Cerebellar nuclear complex (tissue), 1 donor: ENCODE results near the gene LANCL2.
"Not testable (repeated sequence)": the region's sequence is repeated elsewhere in the genome, so short reads cannot be mapped to it uniquely, and the experiment has no call there.

ENCODE experiments used
- DNase-seq, 2 experiments: peaks; one replicate each; lab custom pipeline; 2025; lab: John Stamatoyannopoulos, UW

LANCL2 gene

DNA sequence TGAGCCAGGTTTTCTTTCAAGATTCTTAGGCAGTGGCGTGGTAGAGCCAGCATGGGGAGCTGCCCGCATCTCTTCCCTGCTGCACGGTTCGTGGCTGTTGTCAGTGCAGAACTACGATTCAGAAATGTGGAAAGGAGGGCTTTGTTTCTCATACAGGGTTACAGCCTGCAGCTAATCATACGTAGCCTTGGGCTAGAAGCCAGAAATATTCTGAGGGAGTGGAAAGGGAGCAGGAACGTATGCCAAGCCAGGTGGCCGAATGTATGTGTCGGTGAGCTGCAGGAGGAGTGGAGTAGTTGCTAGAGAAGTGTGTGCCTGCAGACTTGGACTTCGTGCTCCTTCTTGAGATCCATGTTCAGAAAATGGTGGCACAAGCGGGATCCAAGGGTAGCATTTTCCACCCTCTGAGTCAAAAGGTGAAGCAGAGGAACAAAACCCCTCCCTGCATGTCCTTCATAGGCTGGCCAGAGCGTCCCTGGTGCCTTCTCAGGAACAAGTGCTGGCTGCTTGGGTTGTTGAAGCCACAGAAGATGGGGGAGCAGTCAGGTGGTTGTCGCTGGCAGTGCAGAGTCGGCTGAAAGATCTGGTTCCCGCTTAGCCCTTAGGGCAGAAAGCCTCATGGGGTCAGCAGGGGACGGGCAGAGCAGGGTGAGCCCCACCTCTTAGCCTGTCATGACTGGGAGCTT is 40.9 kb downstream of the LANCL2 start:
- DNase-seq, result no peak

- DNase-seq, result no peak
These were observed 44.5 kb downstream of the LANCL2 start for GRCh38 chr7:55409482-55410225.

DNA sequence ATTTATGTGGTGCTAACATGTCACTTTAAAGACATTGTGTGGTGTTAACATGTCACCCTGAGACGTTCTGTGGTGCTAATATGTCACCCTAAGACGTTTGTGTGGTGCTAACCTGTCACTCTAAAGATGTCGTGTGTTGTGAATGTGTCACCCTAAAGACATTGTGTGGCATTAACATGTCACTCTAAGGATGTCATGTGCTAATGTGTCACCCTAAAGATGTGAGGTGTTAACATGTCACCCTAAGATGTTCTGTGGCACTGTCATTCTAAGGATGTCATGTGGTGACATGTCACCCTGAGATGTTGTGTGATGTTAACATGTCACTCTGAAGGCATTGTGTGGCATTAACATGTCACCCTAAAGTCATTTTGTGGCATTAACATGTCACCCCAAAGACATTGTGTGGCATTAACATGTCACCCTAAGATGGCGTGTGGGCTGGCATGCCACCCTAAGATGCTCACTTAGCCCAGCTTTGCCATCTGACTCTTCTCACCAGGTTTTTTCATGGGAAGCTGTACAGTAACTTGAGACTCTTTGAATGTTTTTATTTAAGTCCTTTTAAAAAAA is 45.6 kb downstream of the LANCL2 start:
- no peak for DNase-seq

DNA sequence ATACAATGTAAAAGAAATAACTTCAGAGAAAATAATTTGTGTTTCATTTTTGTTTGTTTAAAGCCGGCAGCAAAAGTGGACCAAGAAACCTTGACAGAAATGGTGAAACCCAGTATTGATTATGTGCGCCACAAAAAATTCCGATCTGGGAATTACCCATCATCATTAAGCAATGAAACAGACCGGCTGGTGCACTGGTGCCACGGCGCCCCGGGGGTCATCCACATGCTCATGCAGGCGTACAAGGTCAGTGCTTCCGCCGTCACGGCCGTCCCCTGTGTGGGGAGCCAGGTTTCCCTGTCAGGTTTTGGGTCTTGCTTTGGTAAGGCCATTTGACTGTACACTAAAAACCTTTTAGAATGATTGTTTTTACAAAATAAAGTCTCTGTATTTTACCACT is 46.7 kb downstream of the LANCL2 start:
- DNase-seq, result no peak

- DNase-seq, result no peak
These were observed 48.3 kb downstream of the LANCL2 start for GRCh38 chr7:55413442-55413841.

- peak in 1 of 2 experiments; percentile 59 for DNase-seq
These were observed 50.1 kb downstream of the LANCL2 start for GRCh38 chr7:55415173-55415778.

GRCh38 chr7:55417456-55417855 is 52.3 kb downstream of the LANCL2 start:
- not testable (repeated sequence) for DNase-seq

- DNase-seq, result no peak
These were observed 55.4 kb downstream of the LANCL2 start for GRCh38 chr7:55420530-55420929.

DNA sequence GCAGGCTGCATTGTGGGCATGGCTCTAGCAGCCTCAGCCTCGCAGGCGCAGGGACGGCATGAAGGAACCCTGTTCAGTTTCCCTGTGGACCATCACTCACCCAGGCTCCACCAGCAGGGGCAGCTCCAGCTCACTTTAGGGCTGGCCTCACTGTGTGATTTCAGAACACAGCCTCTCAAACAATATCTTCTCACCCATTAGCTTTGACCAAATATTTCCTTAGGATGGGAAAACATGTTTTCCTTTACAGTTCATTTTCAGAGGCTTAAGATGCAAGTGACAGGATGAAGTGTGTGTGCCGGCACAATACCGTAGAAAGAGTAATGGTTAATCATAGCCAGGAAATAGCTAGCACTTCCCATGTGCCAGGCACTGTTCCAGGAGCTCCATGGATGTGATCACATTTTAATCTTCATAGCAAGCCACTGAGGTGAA is 58.2 kb downstream of the LANCL2 start:
- no peak for DNase-seq

- no peak for DNase-seq
These were observed 58.8 kb downstream of the LANCL2 start for GRCh38 chr7:55423891-55424290.

DNA sequence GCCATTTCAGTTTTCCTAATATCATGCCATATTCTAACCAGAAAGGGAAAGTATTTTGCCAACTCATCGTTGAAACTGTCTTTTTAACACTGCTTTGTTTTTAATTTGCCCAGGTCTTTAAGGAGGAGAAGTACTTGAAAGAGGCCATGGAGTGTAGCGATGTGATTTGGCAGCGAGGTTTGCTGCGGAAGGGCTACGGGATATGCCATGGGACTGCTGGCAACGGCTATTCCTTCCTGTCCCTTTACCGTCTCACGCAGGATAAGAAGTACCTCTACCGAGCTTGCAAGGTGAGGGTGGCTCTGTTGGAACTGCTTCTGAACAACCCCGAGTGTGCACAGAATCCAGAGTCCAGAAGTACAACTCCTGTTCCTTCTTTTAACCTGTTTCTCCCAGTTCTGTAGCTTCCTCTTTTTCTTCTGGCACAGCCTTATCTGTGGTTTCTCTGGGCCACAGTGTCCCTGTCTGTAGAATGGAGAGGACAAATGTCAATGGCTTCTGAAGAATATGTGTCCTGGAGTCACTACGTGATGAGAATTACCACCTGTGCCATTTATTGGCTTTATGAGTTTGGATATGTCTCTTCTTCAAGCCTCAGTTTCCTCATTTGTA is 60.1 kb downstream of the LANCL2 start:
- no peak for DNase-seq

DNA sequence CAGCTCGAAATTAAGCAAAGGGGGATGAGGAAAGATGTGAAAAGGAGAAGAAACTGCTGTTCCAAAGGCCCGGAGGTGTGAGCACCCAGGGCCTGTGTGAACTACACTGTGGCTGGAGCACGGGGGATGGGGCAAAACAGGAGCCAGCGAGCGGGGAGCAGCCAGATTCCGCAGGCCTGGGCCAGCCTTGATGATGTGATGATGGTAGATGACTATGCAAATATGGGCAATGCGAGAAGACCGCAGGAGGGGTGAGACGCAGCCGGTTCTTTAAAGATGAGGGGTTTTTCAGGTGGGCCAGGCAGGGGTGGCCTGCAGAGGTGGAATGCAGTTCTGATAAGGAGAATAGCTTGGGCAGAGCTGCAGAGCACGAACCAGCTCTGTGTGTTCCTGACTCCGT is 61.5 kb downstream of the LANCL2 start:
- no peak for DNase-seq

DNA sequence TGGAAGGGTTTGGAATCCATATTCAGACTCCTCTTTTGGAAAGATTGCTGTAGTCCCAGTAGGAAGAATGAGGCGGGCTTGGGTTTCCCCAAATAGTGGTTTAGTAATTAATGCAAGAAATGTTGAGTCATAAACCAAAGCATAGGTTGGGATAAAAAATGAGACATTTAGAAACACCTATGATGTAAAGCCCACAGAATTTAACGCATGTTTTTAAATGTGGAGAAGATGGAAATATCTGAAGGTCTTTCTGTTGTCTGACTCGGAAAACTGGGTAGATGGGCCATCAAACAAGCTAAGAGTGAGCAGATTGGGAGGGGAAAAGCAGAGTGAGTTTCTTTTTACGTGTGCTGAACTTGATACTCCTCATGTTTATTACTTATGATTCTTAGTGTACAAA is 62.2 kb downstream of the LANCL2 start:
- no peak for DNase-seq

GRCh38 chr7:55427800-55428199 is 62.7 kb downstream of the LANCL2 start:
- no peak for DNase-seq

GRCh38 chr7:55429835-55430499 is 64.8 kb downstream of the LANCL2 start:
- DNase-seq, result no peak

DNA sequence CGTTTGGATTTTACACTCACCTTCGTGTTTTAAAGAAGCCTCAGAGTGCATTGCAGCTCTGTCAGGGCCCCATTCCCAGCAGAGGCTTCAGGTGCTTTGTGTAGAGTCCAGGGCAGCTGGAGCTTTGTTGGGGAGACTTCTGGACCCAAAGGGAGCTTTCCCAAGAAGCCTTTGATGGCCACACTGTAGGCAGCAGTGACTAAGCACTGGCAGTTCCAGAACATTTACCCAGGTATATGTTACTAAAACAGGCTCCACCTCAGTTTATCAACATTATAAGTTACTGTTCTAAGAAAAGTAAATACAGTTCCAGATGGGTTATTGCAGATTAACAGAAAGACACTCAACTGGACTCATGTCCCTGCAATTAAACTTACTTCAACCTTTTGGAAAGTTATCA is 66.8 kb downstream of the LANCL2 start:
- no peak for DNase-seq

GRCh38 chr7:55432506-55432905 is 67.4 kb downstream of the LANCL2 start:
- no peak for DNase-seq

- DNase-seq, result no peak
These were observed 68.0 kb downstream of the LANCL2 start for GRCh38 chr7:55432939-55433784.

GRCh38 chr7:55435466-55435865 is 70.3 kb downstream of the LANCL2 start:
- no peak for DNase-seq

- no peak for DNase-seq
These were observed 71.3 kb downstream of the LANCL2 start for GRCh38 chr7:55436457-55436856.

DNA sequence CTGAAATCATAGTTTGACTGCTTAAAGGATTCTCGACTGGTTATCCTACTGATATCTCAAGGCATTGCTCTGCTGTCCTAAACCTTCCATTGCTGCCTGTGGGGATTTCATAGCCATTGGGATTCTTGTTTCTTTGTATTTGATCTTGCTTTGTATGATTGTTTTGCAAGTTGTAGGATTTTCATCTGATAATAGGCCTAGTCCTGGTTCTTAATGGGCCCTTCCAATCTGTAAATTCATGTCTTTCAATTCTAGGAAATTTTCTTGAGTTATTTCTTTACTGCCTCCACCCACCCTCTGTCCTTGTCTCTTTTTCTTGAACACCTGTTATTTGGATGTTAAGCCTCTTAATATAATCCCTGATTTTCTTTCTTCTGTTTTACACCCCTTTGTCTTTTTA is 72.2 kb downstream of the LANCL2 start:
- no peak for DNase-seq
